HG03175 (cell line): ENCODE data around the gene RAB1B.
"Not testable (repeated sequence)": the region's sequence is repeated elsewhere in the genome, so short reads cannot be mapped to it uniquely, and the experiment has no call there.

Experiments used
- ATAC-seq: cut with Tn5 transposase; IDR thresholded peaks from one replicate; pipeline ENCODE4 v1.9.1; 2021; ENCODE audit warnings: mild to moderate bottlenecking, moderate library complexity; ENCODE audit not compliant: unreplicated experiment

The RAB1B gene

DNA sequence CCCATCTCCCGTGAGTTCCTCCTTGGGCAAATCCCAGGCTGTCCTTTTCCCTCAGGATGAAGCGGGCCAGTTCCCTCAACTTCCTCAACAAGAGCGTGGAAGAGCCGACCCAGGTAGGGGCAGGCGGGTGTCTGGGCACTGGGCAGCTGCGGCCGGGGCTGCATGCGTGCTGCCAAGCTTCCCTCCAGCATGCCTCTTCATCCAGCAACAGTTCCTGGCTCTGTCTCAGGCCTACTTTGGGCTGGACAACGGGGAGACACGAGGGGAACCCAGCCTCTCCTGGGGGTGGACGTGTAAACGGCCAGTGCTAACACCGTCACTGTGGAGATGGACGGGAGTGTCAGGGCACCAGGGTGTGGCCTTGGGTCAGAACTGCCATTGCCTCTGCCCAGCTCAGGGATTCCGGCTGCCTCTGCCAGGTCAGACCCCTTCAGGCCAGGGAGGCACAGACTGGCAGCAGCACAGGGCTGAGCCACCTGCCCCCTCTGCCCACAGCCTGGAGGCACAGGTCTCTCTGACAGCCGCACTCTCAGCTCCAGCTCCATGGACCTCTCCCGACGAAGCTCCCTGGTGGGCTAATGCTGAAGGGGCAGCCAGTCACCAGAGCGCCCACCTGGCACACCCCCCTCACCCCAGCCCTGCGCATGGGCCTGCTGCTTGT lies 1.9 kb upstream of the RAB1B start:
- ATAC-seq, result no peak

DNA sequence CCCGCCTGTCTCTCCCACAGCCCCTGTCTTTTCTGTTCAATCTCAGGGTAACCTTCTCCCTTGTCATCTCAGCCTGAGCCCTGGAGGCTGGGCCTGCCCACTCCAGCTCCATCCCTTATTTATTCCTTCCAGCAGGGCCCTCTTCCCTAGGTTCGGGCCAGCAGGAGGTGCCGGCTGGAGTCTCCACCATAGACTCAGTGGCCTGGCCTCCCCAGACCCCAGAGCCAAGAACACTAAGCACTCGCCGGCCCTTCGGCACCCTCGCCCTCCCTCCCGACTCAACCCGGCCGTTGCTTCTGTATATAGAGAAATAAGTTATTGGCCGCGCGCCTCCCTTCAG lies 1.4 kb upstream of the RAB1B start:
- ATAC-seq, result no peak

DNA sequence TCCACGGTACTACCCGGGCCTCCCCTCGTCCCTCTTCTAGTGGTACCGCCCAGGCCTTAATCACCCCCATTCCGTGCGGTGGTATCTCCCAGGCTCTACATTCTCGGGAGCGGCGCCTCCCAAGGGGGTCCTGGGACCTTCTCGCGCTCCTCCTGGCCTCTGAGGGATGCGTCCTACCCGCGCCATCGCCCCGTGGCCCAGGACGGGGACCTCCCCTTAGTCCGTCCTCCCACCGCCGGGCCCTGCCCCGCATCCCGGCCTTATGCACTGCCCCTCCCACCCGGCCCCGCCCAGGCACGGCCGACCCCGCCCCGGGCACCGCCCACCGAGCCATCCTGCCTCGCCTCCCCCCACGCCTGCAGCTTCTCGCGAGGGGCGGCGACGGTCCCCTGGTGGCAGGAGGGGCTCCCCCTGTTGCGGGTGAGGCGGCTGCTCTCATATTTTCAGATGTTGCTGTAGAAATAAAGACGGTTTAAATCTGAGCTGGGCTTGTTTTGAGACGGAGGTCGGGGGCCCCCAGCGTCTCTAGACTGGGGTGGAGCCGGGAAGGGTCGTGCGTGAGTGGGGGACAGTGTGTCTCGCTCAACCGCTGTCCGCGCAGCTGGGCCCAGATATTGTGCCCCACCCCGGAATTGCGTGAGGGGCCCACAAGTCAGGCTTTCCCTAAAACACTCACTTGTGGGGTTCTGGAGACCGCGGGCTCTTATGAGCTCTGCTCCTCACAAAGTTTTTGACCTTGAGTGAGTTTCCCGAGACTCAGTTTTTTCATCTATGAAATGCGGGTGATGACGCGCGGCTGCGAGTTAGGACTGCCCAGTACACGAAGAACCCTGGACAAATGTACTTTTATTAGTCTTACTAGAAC lies 828 bp upstream of the RAB1B start:
- peak; percentile 34 for ATAC-seq

DNA sequence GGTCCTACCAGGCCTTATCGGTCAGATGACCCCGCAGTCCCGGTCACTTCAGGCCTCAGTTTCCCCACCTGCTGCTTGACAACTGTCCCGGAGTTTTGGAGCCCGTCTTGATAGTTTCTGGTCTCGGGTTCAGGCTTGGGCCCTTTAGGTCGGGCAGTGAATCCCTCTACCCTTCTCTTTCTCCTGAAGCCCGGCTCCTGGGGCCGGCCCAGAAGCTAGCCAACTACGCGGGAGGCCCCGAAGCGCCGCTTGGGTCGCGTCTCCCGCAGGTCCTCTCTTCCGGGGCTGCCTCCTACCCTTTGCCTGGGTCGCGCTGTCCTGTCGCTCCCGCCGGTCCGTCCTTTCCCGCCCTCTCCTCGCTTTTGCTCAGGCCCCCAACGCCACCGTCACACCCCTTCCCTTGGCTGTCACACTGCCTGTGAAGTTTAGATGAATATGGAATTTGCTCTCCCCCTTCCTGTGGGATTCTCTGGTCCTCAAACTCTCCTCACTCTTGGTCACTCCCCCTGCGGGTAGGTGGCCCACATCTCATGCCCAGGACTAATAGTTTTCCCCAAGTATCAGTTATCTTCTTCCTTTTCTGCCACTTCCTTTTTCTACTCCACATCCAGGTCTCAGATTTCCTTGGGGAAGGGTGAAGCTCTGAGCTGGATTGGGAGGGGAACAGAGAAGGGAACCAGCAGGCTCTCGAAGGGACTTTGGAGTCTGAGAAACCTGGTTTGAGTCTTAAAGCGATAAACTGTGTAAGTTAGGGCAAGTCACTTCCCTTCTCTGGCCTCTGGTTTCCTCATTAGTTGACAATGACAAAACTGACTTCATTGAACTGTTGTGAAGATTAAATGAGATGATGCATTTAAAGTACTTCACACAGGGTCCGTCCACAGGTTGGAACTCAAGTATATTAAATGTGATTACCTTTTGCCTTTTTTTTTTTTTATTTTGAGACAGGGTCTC lies 790 bp downstream of the RAB1B start:
- no peak for ATAC-seq

DNA sequence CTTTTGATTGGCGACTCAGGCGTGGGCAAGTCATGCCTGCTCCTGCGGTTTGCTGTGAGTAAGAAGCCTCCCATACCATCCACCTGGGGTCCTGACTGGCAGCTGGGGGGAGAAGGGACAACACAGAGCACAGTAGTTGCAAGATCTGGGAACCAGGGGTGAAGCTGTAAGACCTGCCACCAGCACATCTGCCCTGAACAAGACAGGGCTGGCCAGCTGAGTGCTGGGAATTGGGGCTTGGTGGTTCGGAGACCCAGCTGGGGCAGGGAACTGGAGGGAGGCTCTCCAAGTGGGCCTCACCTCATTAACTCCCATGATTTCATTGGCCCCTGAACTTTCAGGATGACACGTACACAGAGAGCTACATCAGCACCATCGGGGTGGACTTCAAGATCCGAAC lies 3.4 kb downstream of the RAB1B start:
- no peak for ATAC-seq

DNA sequence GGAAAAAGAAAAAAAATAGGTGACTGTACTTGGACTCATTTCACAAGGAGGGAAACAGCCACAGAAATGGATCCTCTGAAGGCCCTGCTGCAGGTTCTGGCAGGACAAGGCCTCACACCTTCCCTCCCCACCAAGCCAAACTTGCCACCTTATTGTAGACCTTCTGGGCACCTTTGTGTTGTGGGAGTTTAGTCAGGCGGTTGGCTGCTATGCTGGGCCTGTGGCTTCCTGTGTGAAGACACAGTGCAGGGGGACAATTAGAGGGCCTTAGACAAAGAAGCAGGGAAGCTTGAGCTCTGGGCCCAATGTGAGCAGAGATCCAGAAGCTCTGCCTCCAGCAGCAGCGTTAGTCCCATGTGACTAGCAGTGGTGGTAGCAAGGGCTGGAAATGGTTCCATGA lies 4.2 kb downstream of the RAB1B start:
- no peak for ATAC-seq

DNA sequence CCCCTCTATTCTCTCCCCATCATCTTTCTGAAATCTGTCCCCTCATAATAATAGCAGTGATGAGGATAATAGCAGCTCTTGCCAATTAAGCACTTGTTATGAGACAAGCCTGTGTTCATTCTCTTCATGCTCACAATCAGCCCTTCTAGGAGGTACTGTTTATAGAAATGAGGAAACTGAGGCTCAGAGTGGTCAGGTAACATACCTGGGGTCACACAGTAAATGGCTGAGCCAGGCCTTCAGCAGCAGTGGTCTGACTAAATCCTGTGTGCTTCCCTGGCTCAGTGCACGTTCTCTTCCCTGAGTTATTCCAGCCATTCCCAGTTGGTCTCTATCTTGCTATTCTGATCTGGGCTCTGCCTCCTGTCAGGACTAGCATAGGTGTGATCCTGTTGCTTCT lies 5.8 kb downstream of the RAB1B start:
- no peak for ATAC-seq

DNA sequence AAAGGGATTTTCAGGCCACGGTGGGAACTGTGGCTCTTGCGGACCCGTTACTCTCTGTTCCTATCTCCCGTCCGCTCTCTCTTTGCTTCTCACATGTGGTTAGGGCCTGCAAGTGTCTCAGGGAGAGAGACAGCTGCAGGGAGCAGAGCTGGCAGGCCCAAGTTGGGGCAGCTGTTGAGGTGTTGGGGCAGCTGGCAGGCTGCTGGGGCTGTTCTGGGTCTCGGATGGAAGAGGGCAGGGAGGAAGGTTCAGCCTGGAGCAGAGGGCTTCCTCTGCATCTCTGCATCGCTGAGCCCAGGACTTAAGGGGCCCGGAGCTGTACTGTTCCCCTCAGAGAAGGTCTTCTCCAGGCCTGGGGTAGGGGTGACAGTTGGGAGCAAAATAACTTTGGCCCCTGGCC lies 7.0 kb downstream of the RAB1B start:
- no peak for ATAC-seq

DNA sequence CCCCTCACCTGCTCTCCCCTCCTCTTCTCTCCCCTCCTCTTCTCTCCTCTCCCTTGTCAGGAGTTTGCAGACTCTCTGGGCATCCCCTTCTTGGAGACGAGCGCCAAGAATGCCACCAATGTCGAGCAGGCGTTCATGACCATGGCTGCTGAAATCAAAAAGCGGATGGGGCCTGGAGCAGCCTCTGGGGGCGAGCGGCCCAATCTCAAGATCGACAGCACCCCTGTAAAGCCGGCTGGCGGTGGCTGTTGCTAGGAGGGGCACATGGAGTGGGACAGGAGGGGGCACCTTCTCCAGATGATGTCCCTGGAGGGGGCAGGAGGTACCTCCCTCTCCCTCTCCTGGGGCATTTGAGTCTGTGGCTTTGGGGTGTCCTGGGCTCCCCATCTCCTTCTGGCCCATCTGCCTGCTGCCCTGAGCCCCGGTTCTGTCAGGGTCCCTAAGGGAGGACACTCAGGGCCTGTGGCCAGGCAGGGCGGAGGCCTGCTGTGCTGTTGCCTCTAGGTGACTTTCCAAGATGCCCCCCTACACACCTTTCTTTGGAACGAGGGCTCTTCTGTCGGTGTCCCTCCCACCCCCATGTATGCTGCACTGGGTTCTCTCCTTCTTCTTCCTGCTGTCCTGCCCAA lies 7.7 kb downstream of the RAB1B start:
- no peak for ATAC-seq

DNA sequence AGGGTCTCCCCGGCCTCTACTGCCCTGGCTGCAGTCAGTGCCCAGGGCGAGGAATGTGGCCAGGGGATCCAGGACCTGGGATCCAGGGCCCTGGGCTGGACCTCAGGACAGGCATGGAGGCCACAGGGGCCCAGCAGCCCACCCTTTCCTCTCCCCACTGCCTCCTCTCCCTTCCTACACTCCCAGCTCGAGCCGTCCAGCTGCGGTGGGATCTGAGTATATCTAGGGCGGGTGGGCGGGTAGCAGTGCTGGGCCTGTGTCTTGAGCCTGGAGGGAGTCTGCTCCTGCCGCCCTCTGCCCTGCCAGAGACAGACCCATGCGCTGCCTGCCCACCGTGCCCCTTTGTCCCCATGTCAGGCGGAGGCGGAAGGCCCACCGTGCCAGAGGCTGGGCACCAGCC lies 8.2 kb downstream of the RAB1B start:
- ATAC-seq, result not testable (repeated sequence)

DNA sequence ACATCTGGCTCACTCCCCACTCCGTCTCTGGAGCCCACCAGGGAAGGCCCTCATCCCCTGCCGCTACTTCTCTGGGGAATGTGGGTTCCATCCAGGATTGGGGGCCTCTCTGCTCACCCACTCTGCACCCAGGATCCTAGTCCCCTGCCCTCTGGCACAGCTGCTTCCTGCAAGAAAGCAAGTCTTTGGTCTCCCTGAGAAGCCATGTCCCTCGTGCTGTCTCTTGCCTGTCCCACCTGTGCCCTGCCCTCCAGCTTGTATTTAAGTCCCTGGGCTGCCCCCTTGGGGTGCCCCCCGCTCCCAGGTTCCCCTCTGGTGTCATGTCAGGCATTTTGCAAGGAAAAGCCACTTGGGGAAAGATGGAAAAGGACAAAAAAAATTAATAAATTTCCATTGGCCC lies 8.6 kb downstream of the RAB1B start:
- ATAC-seq, result not testable (repeated sequence)

DNA sequence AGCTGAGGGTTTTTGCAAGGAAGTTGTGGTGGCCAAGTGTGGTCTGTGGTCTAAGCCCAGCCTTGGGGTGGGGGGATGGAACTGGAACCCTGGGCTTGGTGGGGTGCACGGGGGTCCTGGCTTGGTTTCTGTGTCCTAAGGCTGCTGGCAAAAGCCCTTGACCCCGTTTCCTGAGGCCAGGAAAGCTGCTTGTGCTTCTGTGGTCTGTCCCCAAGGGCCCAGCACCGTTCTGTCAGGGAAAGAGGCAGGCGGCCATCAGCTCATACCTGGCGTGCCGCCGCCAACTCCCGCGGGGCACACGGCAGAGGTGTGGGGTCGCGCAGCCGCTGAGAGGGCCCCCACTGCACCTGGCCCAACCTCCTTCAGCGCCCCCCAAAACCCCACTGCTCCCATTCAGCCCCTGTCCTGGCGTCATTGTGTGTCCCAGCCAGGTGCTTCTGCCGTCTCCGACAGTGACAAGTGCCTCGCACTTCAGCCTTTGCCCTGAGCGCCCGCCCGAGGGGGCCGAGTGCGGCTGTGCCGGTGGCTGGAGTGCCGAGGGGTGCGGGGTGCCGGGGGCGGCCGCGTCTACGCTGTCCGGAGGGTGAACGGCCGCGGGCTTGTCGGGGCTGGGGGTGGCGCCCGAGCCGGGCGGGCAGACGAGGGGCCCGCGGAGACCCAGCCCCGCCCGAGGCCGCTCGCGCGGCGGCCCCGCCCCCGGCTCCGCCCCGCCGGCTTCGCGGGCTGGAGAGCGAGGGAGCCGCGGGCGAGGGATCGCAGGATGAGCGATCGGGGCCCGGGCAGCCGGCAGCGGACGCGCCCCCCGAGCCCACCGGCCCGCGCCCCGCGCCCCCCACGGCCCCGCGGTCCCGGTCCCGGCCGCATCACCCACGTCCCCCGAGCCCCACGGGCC lies 9.3 kb downstream of the RAB1B start, which contains the start of gene CNIH2:
TSS of gene CNIH2 (plus strand) at position 705 of the 892 bp plus-strand sequence. CDS start 282 bp downstream, outside the sequence.
- ATAC-seq, result no peak

DNA sequence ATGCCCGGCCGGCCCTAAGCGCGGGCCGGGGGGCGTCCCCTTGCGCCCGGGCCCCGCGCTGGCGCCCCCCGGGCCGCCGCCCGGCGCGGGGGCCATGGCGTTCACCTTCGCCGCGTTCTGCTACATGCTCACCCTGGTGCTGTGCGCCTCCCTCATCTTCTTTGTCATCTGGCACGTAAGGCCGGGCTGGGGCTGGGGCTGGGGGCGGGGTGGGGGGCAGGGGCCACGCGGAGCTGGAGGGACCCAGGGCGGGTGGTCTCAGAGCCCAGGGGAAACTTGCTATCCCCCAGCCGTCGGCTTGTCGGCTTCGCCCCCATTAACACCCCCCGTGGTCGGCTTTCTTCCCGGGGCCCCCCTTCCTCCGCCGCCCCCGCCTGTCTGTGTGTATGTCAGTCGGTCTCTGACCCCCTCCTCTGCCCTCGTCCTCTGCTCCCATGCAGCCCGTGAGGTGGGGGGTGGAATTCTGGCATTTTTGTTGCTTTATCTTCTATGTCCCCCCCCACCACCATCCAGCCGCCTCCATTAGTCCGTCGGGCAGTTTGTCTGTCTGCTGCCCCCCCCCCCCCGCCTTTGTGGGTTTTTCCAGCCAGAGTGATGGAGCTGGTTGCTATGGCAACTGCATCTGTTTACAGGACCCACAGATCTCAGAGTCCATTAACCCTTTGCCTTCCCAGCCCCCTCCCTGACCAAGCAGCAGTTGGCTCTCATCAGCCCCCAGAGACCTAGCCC lies 10.1 kb downstream of the RAB1B start:
- no peak for ATAC-seq

DNA sequence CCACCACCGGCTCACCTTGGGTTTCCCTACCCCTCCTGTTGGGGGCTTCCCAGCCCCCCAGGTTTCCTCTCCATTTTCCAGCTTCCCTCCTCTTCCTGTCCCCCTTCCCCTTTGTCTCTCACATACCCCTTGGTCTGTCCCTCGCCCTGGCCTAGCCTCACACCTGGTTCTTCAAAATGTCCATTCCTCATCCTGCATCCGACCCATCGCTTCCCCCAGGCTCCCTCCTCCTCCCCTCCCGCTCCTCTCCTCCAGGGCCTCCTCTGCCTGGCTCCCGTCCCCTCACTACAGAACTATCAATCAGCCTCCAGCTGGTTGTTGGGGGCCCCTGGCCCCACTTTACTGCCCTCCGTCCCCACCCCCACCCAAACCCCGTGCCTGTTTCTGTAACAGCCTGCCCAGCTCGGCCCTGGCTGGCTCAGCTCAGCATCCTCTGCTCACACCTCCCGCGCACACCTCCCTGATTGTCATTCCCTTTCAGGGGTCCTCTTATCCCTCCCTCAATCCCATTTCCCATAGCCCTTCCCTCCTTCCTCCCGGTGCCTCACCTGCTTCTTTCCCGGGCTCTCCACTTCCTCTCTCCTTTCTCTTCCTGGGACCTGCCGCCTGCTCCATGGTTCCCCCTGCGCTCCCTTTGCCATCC lies 10.8 kb downstream of the RAB1B start:
- ATAC-seq, result no peak

DNA sequence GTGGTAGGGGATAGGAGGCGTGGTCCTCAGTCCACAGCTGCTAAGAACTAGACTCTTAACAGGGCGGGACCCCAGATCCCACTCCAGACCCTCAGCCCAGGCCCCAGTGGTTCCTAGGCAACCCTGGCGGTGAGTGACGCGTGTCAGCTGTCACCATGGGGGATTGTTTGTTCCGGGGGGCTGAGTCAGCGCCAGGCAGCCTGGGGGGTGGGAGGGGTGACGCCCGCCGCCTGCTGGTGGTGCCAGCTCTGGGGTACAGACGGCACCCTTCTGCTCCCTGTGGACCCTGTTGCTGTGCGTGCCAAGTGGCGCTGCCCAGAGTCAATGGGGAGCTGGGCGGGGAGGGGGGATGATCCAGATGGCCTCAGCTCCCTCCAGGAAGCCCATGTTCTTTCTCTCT lies 12.0 kb downstream of the RAB1B start:
- no peak for ATAC-seq

DNA sequence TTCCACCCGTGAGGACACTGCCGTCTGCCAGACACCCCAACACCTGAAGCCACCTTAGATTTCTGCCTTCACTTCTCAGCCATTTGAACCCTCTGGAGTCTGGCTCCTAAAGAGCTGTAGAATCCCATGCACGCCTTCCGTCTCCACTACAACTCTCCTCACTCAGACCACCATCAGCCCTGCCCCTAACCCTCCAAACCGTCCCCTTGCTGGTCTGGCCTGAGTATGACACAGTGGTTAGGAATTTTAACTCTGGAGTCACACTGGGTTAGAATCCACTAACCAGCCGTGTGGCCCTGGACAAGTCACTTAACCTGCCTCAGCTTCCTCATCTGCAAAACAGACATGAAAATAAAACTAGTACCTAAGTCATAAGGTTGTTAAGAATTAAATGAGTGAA lies 12.6 kb downstream of the RAB1B start:
- ATAC-seq, result no peak

DNA sequence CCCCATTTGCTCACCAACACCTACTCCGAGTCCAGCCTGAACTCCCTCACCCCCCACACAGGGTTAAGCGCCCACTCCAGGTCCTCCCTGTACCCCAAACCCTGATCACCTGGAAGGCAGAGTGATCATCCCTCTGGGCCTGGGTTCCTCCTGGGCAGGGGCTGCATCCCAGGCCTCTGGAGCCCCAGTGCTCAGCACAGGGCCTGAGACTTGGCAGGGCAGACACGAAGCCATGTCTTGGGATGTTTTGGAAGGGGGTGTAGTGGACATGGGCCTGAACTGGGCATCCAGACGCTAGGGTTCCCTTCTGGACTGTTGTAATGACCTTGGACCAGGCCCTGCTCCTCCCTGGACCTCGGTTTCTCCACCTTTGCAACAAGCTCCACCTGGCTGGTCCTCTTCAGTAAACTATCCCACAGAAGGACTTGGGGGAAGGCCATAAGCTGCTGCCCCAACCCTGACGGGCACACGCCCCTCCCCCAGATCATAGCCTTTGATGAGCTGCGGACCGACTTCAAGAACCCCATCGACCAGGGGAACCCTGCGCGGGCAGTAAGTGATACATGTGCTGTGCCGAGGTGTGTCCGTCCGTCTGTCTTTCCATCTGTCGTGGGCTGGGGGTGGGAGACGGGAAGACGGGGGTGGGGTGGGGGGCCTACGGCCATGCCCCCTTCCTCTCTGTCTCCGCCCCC lies 13.5 kb downstream of the RAB1B start:
- no peak for ATAC-seq
